Measurements from ENCODE around the gene FOXD4L6.
"Not testable (repeated sequence)": the region's sequence is repeated elsewhere in the genome, so short reads cannot be mapped to it uniquely, and the experiment has no call there.

GRCh38 chr9:41109253-41109652 lies 19.2 kb downstream of the FOXD4L6 start:
- TF ChIP-seq CTCF, POLR2A (IDR thresholded peaks at IDR 0.05): not testable (repeated sequence)
